ENCODE measurements around the gene CYP4F3.
"Not testable (repeated sequence)": the region's sequence is repeated elsewhere in the genome, so short reads cannot be mapped to it uniquely, and the experiment has no call there.

CYP4F3 gene, protein sequence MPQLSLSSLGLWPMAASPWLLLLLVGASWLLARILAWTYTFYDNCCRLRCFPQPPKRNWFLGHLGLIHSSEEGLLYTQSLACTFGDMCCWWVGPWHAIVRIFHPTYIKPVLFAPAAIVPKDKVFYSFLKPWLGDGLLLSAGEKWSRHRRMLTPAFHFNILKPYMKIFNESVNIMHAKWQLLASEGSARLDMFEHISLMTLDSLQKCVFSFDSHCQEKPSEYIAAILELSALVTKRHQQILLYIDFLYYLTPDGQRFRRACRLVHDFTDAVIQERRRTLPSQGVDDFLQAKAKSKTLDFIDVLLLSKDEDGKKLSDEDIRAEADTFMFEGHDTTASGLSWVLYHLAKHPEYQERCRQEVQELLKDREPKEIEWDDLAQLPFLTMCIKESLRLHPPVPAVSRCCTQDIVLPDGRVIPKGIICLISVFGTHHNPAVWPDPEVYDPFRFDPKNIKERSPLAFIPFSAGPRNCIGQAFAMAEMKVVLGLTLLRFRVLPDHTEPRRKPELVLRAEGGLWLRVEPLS

DNA sequence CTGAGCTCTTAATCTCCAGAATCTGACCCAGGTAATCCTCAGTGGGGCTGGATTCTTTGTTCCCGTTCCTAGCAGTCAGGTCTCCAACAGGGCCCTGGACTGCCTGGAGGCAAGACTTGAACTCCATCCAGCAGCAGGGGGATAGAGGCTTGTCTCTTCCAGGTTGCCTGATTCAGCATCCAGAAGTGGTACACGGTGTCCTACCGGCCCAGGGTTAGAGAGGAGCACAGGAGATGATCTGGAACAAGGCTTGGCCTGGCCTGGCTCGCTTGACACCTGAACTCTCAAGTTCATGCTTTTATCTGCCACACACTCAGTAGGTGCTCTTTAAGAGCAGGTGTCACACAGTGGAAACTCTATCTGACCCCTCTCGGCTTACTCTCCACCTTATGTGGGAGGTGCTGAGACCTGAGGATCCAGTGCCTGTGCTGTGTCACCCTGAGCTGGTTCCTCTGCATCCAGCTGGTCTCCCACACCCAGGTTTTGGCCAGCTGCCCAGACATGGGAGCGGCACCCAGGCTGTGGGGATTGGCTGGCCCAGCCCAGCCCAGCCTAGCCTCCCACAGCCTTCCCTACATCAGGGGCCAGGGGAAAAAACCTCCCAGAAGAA is at the start of gene CYP4F3:
CYP4F3 (plus strand) TSS at position 604 of the 610 bp plus-strand sequence. CDS start 519 bp downstream, outside the sequence.
- no peak for DNase-seq (ENCODE audit: low read depth)

DNA sequence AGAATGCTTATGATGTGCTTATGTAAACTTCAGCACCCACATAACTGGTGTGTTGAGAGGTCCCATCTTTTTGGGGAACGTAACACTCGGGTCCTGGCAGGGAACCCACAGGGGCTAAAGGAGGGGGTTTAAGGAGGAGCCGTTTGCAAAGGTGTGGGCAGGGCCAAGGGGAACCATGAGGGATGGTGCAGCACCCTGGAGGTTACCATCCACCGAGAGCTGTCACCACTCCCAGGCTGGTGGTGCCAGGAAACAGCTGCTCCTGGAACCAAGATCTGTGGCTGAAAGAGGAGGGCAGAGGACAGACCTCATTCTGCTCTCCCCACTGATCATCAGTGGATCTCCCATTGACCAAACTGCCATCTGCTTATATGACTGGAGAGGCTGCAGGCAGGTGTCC is 48.9 kb upstream of the CYP4F3 start:
- no peak for DNase-seq (ENCODE audit: low read depth)

DNA sequence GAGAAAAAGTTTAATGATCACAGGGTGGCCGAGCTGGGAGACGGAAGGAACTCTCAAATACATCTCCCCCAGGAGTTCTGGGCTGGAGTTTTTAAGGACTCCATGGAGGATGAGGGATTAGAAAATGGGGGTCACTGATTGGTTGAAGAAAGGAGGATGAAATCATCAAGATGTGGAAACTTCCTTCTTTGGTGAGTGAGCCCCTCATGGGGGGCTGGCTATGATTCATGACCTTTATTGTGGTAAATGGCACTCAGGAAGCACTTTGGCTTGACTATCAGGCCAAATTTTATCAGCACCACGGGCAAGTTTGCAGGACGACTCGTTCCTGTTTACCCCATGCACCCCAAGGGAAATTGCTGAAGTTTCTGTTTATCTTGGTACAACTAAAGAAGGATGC is 48.2 kb upstream of the CYP4F3 start:
- DNase-seq (ENCODE audit: low read depth), result not testable (repeated sequence)

DNA sequence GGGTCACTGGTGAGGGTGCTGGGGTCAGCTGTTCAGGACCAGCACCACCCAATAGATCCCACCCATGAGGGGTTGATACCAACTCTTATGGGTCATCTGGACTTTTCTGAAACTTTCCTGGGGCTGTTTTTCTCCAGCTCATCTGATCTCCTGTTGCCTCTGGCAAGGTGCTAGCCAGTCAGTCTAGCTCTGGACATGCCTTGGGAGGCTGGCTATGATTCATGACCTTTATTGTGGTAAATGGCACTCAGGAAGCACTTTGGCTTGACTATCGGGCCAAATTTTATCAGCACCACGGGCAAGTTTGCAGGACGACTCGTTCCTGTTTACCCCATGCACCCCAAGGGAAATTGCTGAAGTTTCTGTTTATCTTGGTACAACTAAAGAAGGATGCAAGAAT is 46.9 kb upstream of the CYP4F3 start:
- DNase-seq (ENCODE audit: low read depth), result not testable (repeated sequence)

DNA sequence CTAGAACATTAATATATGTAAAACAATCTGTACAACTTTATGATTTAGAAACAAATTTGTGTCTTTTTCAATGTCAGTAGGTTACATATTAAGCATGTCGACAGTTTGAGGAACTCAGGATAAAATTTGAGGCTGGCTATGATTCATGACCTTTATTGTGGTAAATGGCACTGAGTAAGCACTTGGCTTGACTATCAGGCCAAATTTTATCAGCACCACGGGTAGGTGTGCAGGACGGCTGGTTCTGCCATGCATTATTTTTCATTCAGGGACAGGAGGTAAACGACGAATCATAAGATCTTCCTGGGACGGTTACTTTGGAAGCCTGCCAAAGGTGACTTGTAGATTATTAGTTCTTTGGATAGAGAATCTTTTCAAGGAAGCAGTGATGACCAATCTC is 45.6 kb upstream of the CYP4F3 start:
- no peak for DNase-seq (ENCODE audit: low read depth)

DNA sequence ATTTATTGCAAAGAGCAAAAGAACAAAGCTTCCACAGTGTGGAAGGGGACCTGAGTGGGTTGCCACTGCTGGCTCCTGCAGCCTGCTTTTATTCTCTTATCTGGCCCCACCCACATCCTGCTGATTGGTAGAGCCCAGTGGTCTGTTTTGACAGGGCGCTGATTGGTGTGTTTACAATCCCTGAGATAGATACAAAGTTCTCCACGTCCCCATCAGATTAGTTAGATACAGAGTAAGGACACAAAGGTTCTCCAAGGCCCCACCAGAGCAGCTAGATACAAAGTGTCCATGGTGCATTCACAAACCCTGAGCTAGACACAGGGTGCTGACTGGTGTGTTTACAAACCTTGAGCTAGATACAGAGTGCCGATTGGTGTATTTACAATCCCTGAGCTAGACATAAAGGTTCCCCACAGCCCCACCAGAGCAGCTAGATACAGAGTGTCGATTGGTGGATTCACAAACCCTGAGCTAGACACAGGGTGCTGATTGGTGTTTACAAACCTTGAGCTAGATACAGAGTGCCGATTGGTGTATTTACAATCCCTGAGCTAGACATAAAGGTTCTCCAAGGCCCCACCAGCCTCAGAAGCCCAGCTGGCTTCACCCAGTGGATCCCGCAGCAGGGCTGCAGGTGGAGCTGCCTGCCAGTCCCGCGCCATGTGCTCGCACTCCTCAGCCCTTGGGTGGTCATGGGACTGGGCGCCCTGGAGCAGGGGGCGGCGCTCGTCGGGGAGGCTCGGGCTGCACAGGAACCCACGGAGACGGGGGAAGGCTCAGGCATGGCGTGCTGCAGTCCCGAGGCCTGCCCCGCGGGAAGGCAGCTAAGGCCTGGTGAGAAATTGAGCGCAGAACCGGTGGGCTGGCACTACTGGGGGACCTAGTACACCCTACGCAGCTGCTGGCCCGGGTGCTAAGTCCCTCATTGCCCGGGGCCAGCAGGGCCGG is 32.4 kb upstream of the CYP4F3 start:
- DNase-seq (ENCODE audit: low read depth), result not testable (repeated sequence)

DNA sequence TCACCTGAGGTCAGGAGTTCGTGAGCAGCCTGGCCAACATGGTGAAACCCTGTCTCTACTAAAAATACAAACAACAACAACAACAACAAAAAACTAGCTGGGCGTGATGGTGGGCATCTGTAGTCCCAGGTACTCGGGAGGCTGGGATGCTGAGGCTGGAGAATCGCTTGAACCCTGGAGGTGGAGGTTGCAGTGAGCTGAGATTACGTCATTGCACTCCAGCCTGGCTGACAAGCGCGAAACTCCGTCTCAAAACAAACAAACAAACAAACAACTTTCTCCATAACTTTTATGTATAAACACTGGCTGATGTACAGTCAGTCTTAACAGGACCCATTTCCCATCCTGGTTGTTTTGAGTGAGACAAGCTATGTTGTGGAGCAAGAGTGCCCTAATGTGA is 31.4 kb upstream of the CYP4F3 start:
- DNase-seq (ENCODE audit: low read depth), result no peak

DNA sequence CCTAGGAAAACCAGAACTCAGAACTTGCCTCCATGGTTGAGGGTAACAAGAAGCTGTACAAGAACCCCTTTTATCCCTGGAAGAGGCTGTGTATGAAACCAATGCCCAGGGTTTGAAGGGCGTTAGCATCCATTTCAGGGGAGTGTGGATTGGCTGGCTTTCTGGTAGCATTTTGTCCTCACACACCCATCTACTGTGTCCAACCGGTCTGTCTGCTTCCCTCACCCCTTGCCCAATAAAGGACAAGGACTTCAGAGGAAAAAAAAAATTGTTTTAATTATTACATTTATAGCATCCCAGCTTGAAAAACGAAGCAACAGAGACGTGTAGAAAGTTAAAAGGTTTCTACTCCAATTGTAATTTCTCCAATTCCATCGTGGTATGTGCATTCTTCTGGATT is 28.4 kb upstream of the CYP4F3 start:
- no peak for DNase-seq (ENCODE audit: low read depth)

DNA sequence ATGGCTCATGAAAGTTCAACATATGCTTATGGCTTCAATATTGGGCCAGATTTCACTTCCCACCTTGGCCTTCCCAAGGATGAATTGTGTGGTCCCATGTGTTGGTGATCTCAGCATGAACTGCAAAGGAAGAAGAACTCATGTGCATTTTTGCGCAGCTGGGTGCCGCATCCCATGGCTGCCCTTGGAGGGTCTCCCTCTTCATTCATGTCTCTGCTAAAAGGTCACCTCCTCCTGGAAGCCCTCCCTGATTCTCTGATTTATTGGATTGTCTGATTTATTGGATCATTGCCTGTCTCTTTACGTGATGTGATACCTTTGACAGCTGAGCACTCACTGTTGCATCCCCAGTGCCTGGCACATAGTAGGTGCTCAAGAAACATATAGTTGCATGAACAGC is 27.4 kb upstream of the CYP4F3 start:
- no peak for DNase-seq (ENCODE audit: low read depth)

DNA sequence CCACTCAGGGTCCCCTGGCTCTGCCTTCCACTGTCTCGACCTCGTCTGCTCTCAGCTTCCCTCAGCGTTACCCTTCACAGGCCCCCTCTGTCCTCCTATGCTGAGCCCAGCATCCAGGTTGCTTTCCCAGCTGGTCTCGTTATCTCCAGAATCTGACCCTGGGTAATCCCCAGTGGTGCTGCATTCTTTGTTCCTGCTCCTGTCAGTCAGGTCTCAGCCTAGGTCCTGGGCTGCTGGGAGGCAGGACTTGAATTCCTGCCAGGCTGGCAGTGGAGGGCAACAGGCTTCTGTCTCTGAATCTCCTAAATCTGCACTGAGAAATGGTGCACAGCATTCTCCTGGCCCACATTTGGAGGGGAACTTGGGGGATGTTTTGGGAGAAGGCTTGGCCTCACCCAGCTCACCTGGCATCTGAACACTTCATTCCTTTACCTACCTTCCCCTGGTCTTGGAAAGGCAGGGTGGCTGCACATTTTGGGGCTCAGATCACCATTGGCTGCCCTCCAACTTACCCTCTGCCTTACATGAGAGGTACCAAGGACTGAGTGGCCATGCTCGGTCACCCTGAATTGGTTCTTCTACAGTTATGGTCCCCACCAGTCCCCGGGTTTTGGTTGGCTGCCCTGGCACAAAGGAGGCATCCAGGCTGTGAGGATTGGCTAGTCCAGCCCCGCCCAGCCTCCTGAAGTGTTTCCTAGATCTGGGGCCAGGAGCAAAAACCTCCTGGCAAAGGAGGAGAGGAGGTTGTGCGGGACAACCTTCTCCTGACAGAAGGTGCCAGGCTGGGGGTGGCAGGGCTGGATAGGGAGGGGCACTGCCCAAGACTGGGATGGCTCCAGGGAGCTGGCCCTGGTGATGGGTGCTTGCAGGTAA is 26.0 kb upstream of the CYP4F3 start, which contains the start of gene CYP4F8:
CYP4F8 (plus strand) TSS at position 712 of the 873 bp plus-strand sequence. CDS start 399 bp downstream, outside the sequence.
- no peak for DNase-seq (ENCODE audit: low read depth)

DNA sequence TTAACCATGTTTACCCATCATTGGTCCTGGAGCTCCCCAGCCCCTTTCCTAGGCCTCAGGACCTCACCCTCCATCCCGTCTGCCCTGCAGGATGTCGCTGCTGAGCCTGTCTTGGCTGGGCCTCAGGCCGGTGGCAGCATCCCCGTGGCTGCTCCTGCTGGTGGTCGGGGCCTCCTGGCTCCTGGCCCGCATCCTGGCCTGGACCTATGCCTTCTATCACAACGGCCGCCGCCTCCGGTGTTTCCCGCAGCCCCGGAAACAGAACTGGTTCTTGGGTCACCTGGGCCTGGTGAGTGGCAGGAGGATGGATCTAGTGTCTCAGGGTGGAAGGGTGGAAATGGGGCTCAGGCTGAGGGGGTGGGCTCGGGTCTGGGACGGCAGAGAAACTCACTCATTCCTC is 25.2 kb upstream of the CYP4F3 start:
- DNase-seq (ENCODE audit: low read depth), result no peak

DNA sequence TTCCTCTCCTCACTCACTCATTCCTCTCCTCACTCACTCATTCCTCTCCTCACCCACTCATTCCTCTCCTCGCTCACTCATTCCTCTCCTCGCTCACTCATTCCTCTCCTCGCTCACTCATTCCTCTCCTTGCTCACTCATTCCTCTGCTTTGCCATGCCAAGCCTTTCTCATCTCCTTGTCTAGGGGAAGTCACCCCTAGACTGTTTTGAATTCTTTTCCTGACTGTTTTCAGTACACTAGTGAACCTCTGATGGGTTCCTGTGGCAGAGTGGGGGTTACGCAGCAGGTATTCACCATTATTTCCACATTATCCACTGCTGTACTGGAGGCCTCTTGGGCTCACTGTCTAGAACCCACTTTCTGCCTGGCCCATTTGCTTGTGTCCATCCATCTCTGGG is 24.5 kb upstream of the CYP4F3 start:
- DNase-seq (ENCODE audit: low read depth), result no peak

DNA sequence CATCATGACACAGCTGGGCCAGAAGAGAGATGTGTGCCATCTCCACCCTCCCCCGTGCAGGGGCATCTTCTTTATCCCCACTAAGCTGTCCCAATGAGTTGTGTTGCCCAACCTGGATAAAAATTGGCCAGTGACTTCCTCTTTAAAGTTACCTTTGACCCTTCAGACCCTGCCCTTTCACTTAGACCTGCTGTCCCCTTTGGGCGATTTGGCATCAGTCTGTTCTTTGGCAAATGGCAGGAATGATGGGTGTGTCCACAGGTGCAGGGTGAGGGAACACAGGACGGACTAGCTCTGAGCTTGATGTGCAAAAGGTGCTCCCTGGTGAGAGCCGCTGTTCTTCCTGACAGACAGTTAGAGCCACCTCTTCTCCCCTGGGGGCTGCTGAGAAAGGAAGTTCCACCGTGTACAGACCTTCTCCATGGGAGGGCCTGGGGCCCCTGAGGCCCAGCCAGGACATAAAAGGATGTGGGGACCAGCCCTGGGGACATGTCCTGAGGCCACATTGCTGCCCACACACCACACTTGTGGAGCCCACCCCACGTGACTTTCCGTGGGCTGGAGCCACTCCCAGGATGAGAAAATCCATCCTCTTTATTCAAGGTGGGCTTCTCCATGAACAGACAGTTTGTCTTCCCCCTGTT is 23.9 kb upstream of the CYP4F3 start:
- DNase-seq (ENCODE audit: low read depth), result no peak

DNA sequence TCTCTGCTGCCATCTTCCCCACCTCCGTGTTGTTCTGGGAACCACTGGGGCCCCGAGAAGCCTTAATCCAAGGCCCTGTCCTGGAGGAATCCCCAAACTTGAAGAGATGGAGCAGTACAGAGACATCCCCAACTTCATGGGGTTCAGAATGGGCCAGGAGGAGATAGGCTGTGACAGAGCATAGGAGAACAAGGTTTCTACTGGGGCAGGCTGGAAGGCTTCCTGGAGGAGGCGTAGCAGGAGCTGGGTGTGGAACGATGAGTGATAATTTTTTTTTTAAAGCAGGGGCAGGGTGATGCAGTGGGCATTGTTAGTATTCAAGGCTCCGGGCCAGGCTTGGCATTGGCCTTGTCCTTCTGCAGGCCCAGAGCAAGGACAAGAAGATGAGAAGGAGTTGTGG is 22.4 kb upstream of the CYP4F3 start:
- DNase-seq (ENCODE audit: low read depth), result no peak

DNA sequence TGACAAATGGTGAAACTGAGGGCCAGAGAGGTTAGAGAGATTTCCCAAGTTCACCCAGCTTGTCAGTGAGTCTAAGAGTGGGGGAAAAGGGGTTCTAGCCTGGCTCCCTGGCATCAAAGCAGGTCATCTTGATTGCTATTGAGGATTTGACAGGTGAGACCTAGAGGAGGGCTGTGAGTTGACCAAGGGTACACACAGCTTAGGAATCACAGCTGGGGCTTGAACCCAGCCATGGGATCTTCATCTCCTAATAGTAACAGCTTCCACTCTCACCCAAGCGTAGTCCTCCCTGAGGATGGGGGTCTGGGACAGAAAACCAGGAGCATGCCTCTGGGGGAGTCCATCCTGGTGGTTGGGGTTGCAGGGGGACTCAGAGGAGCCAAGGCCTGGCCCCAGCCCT is 18.9 kb upstream of the CYP4F3 start:
- DNase-seq (ENCODE audit: low read depth), result no peak

DNA sequence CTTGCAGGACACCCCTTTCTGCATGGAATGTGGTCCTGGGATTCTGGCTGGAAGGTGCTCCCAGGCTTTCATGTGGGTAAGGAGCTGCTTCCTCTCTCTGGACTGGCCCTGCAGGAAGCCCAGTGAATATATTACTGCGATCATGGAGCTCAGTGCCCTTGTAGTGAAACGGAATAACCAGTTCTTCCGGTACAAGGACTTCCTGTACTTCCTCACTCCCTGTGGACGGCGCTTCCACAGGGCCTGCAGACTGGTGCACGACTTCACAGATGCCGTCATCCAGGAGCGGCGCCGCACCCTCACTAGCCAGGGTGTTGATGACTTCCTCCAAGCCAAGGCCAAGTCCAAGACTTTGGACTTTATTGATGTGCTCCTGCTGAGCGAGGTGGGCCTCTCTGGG is 17.7 kb upstream of the CYP4F3 start:
- no peak for DNase-seq (ENCODE audit: low read depth)

DNA sequence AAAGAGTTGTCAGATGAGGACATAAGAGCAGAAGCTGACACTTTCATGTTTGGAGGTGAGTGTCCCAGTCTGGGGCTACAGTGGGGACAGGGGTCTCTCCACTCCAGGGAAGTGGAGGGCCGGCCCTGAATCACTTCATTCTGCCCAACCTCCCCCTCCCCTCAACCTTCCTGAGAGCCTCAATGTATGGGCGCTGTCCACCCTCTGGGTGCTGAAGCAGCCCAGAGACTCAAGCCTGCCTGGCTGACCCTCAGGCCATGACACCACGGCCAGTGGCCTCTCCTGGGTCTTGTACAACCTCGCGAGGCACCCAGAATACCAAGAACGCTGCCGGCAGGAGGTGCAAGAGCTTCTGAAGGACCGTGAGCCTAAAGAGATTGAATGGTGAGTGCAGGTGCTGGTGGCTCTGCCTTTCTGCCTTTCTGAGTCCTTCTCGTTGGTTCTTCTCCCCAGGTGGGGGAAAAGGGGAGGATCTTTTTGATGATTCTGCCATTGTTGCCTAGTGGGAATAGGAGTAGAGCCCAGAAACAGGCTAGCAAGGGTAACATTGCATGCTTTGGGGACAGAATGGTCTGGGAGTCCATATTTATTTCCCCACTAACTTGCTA is 16.9 kb upstream of the CYP4F3 start:
- no peak for DNase-seq (ENCODE audit: low read depth)

DNA sequence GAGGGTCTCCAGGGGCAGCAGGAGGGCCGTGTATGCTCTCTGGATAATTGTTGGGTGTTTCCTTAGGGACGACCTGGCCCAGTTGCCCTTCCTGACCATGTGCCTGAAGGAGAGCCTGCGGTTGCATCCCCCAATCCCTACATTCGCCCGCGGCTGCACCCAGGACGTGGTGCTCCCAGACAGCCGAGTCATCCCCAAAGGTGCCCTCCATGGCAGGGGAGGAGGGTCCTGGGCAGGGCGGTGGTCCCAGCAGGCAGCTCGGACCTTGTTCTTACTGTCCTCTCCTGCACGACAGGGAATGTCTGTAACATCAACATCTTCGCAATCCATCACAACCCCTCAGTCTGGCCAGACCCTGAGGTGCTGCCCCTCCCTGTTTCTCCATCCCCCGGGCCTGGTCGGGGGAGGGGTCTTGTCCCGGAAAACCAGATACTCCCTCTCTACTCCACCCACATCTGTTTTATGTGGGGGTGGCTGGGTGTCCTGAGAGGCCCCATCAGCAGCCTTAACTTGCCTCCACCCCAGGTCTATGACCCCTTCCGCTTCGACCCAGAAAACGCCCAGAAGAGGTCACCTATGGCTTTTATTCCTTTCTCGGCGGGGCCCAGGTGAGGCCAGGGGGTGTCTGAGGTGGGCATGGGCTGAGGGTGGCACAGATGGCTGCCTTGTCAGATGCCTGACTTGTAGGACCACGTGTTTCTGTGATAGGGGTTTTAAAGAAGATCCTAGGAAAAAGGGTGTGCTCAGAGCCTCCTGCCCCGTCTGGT is 12.3 kb upstream of the CYP4F3 start:
- DNase-seq (ENCODE audit: low read depth), result no peak

Data from HS-27A (cell line).